CD4-positive, alpha-beta T cell (primary cell): ENCODE measurements around the gene NEGR1. TPM values are rescaled to one million over a fixed set of nuclear protein-coding genes. Genes with fewer than 3 reads are reported as not detected.

Experiments used
- ATAC-seq: fragments of 200-7000 bp; cut with Tn5 transposase; one replicate; pipeline ENCODE4 v1.10.0; 2022; ENCODE audit warnings: mild to moderate bottlenecking; ENCODE audit not compliant: poor library complexity
- CTCF ChIA-PET: fragments of 350-600 bp; sonication (Branson Sonifier 250); formaldehyde crosslinking; loops from one replicate; lab custom pipeline; 2021; ENCODE audit warnings: antibody characterized with exemption, inconsistent platforms; lab: Charles Lee
- POLR2A ChIA-PET: fragments of 350-600 bp; sonication (Branson Sonifier 250); formaldehyde crosslinking; loops from one replicate; lab custom pipeline; 2021; ENCODE audit warnings: antibody characterized with exemption, inconsistent platforms; lab: Charles Lee
- DNase-seq, 14 experiments: peaks; one replicate each; pipeline ENCODE4 v3.0.0-alpha.2; 2013 to 2020; ENCODE audit warnings: mixed read lengths in 2 of 14
- H3K27ac ChIP-seq, 2 donors: one replicate each; pipeline versions ENCODE4 v1.5.1 to v1.7.0; 2013; ENCODE audit warnings: low read length in 2 of 2, low read depth in 1 of 2, mild to moderate bottlenecking in 1 of 2
- H3K27me3 ChIP-seq, 2 experiments: 1 replicate in 1 of 2; 2 replicates in 1 of 2; pipeline versions ENCODE4 v1.6.1 to v1.7.0; 2013; ENCODE audit warnings: low read length in 2 of 2, control low read depth in 1 of 2, mild to moderate bottlenecking in 1 of 2, moderate library complexity in 1 of 2; ENCODE audit not compliant: insufficient read depth in 2 of 2, control insufficient read depth in 1 of 2
- H3K36me3 ChIP-seq: one replicate; pipeline ENCODE4 v1.6.1; 2013; ENCODE audit warnings: low read length, control low read depth; ENCODE audit not compliant: insufficient read depth
- H3K4me1 ChIP-seq: one replicate; pipeline ENCODE4 v1.6.1; 2013; ENCODE audit warnings: low read length, control low read depth; ENCODE audit not compliant: insufficient read depth
- H3K4me3 ChIP-seq: one replicate; pipeline ENCODE4 v1.5.1; 2013; ENCODE audit warnings: mild to moderate bottlenecking, low read length, moderate library complexity
- H3K9me3 ChIP-seq, 2 experiments: 1 replicate in 1 of 2; 2 replicates in 1 of 2; pipeline versions ENCODE4 v1.6.1 to v1.7.0; 2013; ENCODE audit warnings: low read length in 2 of 2, mild to moderate bottlenecking in 2 of 2, control low read depth in 1 of 2, moderate library complexity in 1 of 2; ENCODE audit not compliant: control insufficient read depth in 1 of 2, insufficient read depth in 1 of 2
- H3K27ac Mint-ChIP-seq: one replicate; pipeline ENCODE4 v1.8.0; 2020; ENCODE audit warnings: mixed read lengths
- H3K27me3 Mint-ChIP-seq: one replicate; pipeline ENCODE4 v1.8.0; 2021; ENCODE audit warnings: mixed read lengths
- H3K36me3 Mint-ChIP-seq: one replicate; pipeline ENCODE4 v1.8.0; 2021; ENCODE audit warnings: low read depth, mixed read lengths
- H3K4me1 Mint-ChIP-seq: one replicate; pipeline ENCODE4 v1.8.0; 2021; ENCODE audit warnings: low read depth, mixed read lengths
- H3K4me3 Mint-ChIP-seq: one replicate; pipeline ENCODE4 v1.8.0; 2020; ENCODE audit warnings: mild to moderate bottlenecking, mixed read lengths
- H3K9me3 Mint-ChIP-seq: one replicate; pipeline ENCODE4 v1.8.0; 2020; ENCODE audit warnings: mixed read lengths
- intact Hi-C, 2 experiments: fragments of 100-400 bp; cut with DNase I in 1 of 2; cut with micrococcal nuclease in 1 of 2; formaldehyde crosslinking; loops; one replicate each; pipeline versions ENCODE4 v1.15.1 to v1.9.0; 2023 to 2025; cut with DNase I, micrococcal nuclease
- total RNA-seq, 174 experiments: library from RNA in 2 of 174; stranded (reverse) in 2 of 174; gene quantifications; one replicate each; pipeline ENCODE4 v1.2.3 and lab custom pipeline; 2021 to 2026
- TF ChIP-seq, protein P1 (sequence below): fragments of 200-600 bp; IDR thresholded peaks from one replicate; pipeline ENCODE4 v1.8.0; 2022; ENCODE audit warnings: antibody characterized with exemption, mild to moderate bottlenecking

NEGR1 gene
- total RNA-seq, 2 experiments from 2014 or later = 0.03 TPM

GRCh38 chr1:71738256-71738655 lies 544.1 kb downstream of the NEGR1 start:
- no peak for DNase-seq
- peaks cover 2% of the 10 kb centered on the region for H3K9me3 Mint-ChIP-seq
- H3K4me1 ChIP-seq = no peaks in the 10 kb centered on the region
- POLR2A ChIA-PET = no interaction called here
- no peaks in the 10 kb centered on the region for H3K27me3 ChIP-seq
- no peaks in the 10 kb centered on the region for H3K27me3 Mint-ChIP-seq
- no peak overlapping the region for H3K27ac Mint-ChIP-seq
- CTCF ChIA-PET = no interaction called here
- peaks cover 0 to 8% of the 10 kb centered on the region in 2 experiments for H3K9me3 ChIP-seq
- no peaks in the 10 kb centered on the region for H3K36me3 Mint-ChIP-seq
- H3K4me3 Mint-ChIP-seq = no peak overlapping the region
- intact Hi-C loops = no loop called here
- H3K4me1 Mint-ChIP-seq = no peaks in the 10 kb centered on the region
- no peak overlapping the region for H3K4me3 ChIP-seq
- H3K27ac ChIP-seq = no peak overlapping the region
- ATAC-seq = no peak
- TF ChIP-seq, protein P1, sequence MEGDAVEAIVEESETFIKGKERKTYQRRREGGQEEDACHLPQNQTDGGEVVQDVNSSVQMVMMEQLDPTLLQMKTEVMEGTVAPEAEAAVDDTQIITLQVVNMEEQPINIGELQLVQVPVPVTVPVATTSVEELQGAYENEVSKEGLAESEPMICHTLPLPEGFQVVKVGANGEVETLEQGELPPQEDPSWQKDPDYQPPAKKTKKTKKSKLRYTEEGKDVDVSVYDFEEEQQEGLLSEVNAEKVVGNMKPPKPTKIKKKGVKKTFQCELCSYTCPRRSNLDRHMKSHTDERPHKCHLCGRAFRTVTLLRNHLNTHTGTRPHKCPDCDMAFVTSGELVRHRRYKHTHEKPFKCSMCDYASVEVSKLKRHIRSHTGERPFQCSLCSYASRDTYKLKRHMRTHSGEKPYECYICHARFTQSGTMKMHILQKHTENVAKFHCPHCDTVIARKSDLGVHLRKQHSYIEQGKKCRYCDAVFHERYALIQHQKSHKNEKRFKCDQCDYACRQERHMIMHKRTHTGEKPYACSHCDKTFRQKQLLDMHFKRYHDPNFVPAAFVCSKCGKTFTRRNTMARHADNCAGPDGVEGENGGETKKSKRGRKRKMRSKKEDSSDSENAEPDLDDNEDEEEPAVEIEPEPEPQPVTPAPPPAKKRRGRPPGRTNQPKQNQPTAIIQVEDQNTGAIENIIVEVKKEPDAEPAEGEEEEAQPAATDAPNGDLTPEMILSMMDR = no peak
- H3K36me3 ChIP-seq = no peaks in the 10 kb centered on the region

DNA sequence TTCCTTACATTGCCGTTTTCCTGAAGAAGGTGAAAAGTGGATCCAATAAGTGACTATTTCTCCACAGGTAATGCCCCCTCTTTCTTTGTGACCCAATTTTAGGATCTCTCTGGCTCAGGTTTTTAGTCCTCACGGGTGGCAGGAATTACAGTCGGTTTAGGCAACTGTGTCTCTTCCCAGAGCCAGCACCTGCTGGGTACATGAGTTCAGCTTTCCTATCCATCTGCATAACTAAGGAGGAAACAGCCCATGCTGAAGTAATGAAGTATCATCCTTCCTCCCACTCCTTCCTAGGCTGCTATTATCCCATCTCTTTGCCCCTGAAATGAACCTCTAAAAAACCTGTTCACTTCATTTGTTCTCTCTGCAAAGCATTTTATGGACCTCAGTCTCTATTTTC lies 544.6 kb downstream of the NEGR1 start:
- H3K27me3 Mint-ChIP-seq = no peaks in the 10 kb centered on the region
- no peaks in the 10 kb centered on the region for H3K36me3 Mint-ChIP-seq
- ATAC-seq (no peak), DNase-seq (no peak)
- no peak overlapping the region for H3K27ac Mint-ChIP-seq
- H3K9me3 Mint-ChIP-seq = peaks cover 2% of the 10 kb centered on the region
- intact Hi-C loops = no loop called here
- no peaks in the 10 kb centered on the region for H3K4me1 Mint-ChIP-seq
- no peak overlapping the region for H3K27ac ChIP-seq
- no peaks in the 10 kb centered on the region for H3K36me3 ChIP-seq
- ChIA-PET POLR2A (no interaction called here), CTCF (no interaction called here)
- TF ChIP-seq, protein P1 = no peak
- no peak overlapping the region for H3K4me3 ChIP-seq
- H3K4me3 Mint-ChIP-seq = no peak overlapping the region
- no peaks in the 10 kb centered on the region for H3K27me3 ChIP-seq
- H3K4me1 ChIP-seq = no peaks in the 10 kb centered on the region
- H3K9me3 ChIP-seq = peaks cover 0 to 8% of the 10 kb centered on the region in 2 experiments

DNA sequence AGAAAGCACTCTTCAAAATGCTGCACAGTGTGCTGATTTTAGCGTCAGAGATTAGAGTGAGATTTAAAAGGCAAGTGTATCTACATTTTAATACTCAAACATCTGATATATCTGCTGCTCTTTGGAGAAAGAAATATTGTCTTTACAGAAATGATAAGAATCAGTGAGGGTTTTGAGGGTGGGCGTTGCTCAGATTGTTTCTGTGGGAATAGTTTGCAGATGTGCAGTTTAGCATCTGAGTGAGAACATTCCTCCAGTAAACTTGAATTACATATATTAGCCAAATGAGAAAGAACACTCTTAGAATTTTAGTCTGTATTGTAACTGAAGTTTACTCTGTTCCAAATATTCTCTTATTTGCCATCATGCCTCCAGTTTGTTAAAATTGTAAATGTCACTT lies 549.2 kb downstream of the NEGR1 start:
- no peak overlapping the region for H3K27ac Mint-ChIP-seq

More for the DNA sequence above, 549.2 kb downstream of the NEGR1 start:
- Mint-ChIP-seq H3K27me3 (no peaks in the 10 kb centered on the region), H3K4me1 (no peaks in the 10 kb centered on the region), H3K4me3 (no peak overlapping the region), H3K9me3 (no peaks in the 10 kb centered on the region), H3K36me3 (no peaks in the 10 kb centered on the region)
- Histone ChIP-seq H3K27ac (no peak overlapping the region), H3K27me3 (no peaks in the 10 kb centered on the region), H3K4me1 (no peaks in the 10 kb centered on the region), H3K9me3 (peaks cover 0 to 6% of the 10 kb centered on the region in 2 experiments), H3K36me3 (no peaks in the 10 kb centered on the region), H3K4me3 (no peak overlapping the region)
- ChIA-PET CTCF (no interaction called here), POLR2A (no interaction called here)
- no peak for DNase-seq
- ATAC-seq = no peak
- intact Hi-C loops = no loop called here
- TF ChIP-seq, protein P1 = no peak
